DMS 273 (cell line): ENCODE measurements around the gene PCDHB16.
"Not testable (repeated sequence)": the region's sequence is repeated elsewhere in the genome, so short reads cannot be mapped to it uniquely, and the experiment has no call there.

Source experiments
- DNase-seq: peaks from one replicate; lab custom pipeline; 2025; ENCODE audit not compliant: unreplicated experiment; lab: John Stamatoyannopoulos, UW

Gene PCDHB16

GRCh38 chr5:141224844-141225243 is 42.7 kb downstream of the PCDHB16 start:
- DNase-seq = not testable (repeated sequence)

- DNase-seq = not testable (repeated sequence)
Measured at GRCh38 chr5:141225421-141225820, 43.2 kb downstream of the PCDHB16 start.

GRCh38 chr5:141234109-141234667 is 52.0 kb downstream of the PCDHB16 start:
- DNase-seq = no peak
